H1 (cell line): ENCODE results near the gene ALDH3A1. TPM values are rescaled to one million over a fixed set of nuclear protein-coding genes. Genes with fewer than 3 reads are reported as not detected.

Source experiments
- ATF3 ChIP-seq: IDR thresholded peaks from 2 replicates; pipeline ENCODE4 v1.6.1; 2011; ENCODE audit warnings: low read depth, mild to moderate bottlenecking, low read length; ENCODE audit not compliant: insufficient read depth
- CHD7 ChIP-seq: fragments of 300-600 bp; sonication (generic); IDR thresholded peaks from 2 replicates; pipeline ENCODE4 v1.7.1; 2012; ENCODE audit warnings: low read length, moderate library complexity, mild to moderate bottlenecking, inconsistent platforms; ENCODE audit not compliant: insufficient replicate concordance
- FOSL1 ChIP-seq: IDR thresholded peaks from 2 replicates; pipeline ENCODE4 v1.6.1; 2011; ENCODE audit warnings: mild to moderate bottlenecking, low read depth, low read length, moderate library complexity; ENCODE audit not compliant: insufficient read depth
- RAD21 ChIP-seq, 2 experiments: IDR thresholded peaks in 1 of 2; conservative IDR thresholded peaks in 1 of 2; 2 replicates each; pipeline ENCODE4 v1.6.1; 2011; ENCODE audit warnings: low read depth in 2 of 2, low read length in 2 of 2, improper control_type of control experiment in 1 of 2, inconsistent platforms in 1 of 2, mild to moderate bottlenecking in 1 of 2, moderate library complexity in 1 of 2
- SIRT6 ChIP-seq: IDR thresholded peaks from one replicate; pipeline ENCODE4 v1.7.1; 2012; ENCODE audit warnings: low read length, inconsistent platforms
- TAF7 ChIP-seq: optimal IDR thresholded peaks from 2 replicates; pipeline ENCODE3; 2011; ENCODE audit warnings: low read depth, mild to moderate bottlenecking, inconsistent platforms, low read length, moderate library complexity, borderline replicate concordance
- polyA plus RNA-seq, 7 experiments: library from polyadenylated mRNA; depleted of rRNA in 3 of 7; stranded (reverse) in 5 of 7; unstranded in 2 of 7; fragments of >200 nt in 5 of 7; fragments of 200-250 nt in 2 of 7; gene quantifications; 1 replicate in 5 of 7; 2 replicates in 1 of 7; 4 replicates in 1 of 7; pipeline versions ENCODE4 v1.2.1 to v1.2.3, GENCODE V29; 2011 to 2013; ENCODE audit warnings: missing spikeins in 2 of 7, mixed read lengths in 2 of 7
- total RNA-seq: library from RNA; stranded (reverse); fragmentation: NEBNext Ultra II Directional; extraction: Animal tissue kit (Norgen Biotek cat#: 25700); gene quantifications from 2 replicates; pipeline ENCODE4 v1.2.1, GENCODE V29; 2021

ALDH3A1 gene
- total and polyA plus RNA-seq, 2 of the 8 experiments (the other 6 are each of a cell fraction or from before 2014, with no cell fraction given): 0.37 to 1.4 TPM

GRCh38 chr17:19712436-19713004 is 35.6 kb downstream of the ALDH3A1 start (continued):
- TF ChIP-seq CHD7 (no peak), RAD21 (IDR thresholded peaks at IDR 0.05 in 1 of 2, conservative IDR thresholded peaks at IDR 0.05 in 1 of 2; ENCODE audit: low read depth in 2 of 2, low read length in 2 of 2) (no peak), SIRT6 (no peak), ATF3 (no peak), TAF7 (no peak), FOSL1 (no peak)
- TF ChIP-seq, all 59 proteins: peak for 0
